ENCODE results near the gene TRIM52. TPM values are rescaled to one million over a fixed set of nuclear protein-coding genes. Genes with fewer than 3 reads are reported as not detected.
"Not testable (repeated sequence)": the region's sequence is repeated elsewhere in the genome, so short reads cannot be mapped to it uniquely, and the experiment has no call there.

The TRIM52 gene
- total and polyA plus RNA-seq, 5 donors from 2014 or later, result 28.0 to 40.3 (median 35.7) TPM

GRCh38 chr5:181209006-181209405 lies 51.9 kb downstream of the TRIM52 start:
- H3K4me3 Mint-ChIP-seq, result peak overlapping the region in 1 of 4 donors; percentile 47

GRCh38 chr5:181207960-181208253 lies 53.0 kb downstream of the TRIM52 start:
- peaks cover 14 to 42% (median 29%) of the 10 kb centered on the region in 4 donors for H3K4me1 Mint-ChIP-seq
- Histone ChIP-seq H3K9me3 (ENCODE audit: control insufficient read depth in 2 of 2, low read length in 2 of 2) (no peaks in the 10 kb centered on the region), H3K27me3 (ENCODE audit: control insufficient read depth, insufficient read depth, low read length) (peaks cover 8% of the 10 kb centered on the region), H3K4me1 (ENCODE audit: control insufficient read depth, insufficient read depth, low read length, poor library complexity, severe bottlenecking) (peaks cover 41% of the 10 kb centered on the region), H3K4me3 (ENCODE audit: low read depth, low read length) (peak overlapping the region; percentile 76), H3K27ac (ENCODE audit: insufficient read depth, low read length, poor library complexity, severe bottlenecking) (peak overlapping the region; percentile 64), H3K36me3 (ENCODE audit: control insufficient read depth, insufficient read depth, low read length) (no peaks in the 10 kb centered on the region)
- DNase-seq, result no peak
- H3K4me3 Mint-ChIP-seq, result peak overlapping the region; percentile 88 to 93 (median 90)
- ATAC-seq (ENCODE audit: low read depth in 2 of 2), result no peak
- H3K9me3 Mint-ChIP-seq, result peaks cover 0 to 9% (median 3%) of the 10 kb centered on the region in 7 donors
- H3K36me3 Mint-ChIP-seq, result peaks cover 7% of the 10 kb centered on the region
- peak overlapping the region; percentile 93 to 98 (median 97) for H3K27ac Mint-ChIP-seq
- peaks cover 47% of the 10 kb centered on the region for H3K27me3 Mint-ChIP-seq

More at GRCh38 chr5:181209006-181209405, 51.9 kb downstream of the TRIM52 start:
- Mint-ChIP-seq H3K27me3 (peaks cover 36% of the 10 kb centered on the region), H3K4me1 (peaks cover 18 to 36% (median 29%) of the 10 kb centered on the region in 4 donors)
- H3K27me3 ChIP-seq (ENCODE audit: control insufficient read depth, insufficient read depth, low read length); DNase-seq; H3K9me3 Mint-ChIP-seq; ATAC-seq (ENCODE audit: low read depth in 2 of 2); H3K36me3 ChIP-seq (ENCODE audit: control insufficient read depth, insufficient read depth, low read length); H3K36me3 Mint-ChIP-seq; H3K4me3 ChIP-seq (ENCODE audit: low read depth, low read length); H3K27ac ChIP-seq (ENCODE audit: insufficient read depth, low read length, poor library complexity, severe bottlenecking); H3K27ac Mint-ChIP-seq; H3K9me3 ChIP-seq (ENCODE audit: control insufficient read depth in 2 of 2, low read length in 2 of 2): not testable (repeated sequence)
- H3K4me1 ChIP-seq (ENCODE audit: control insufficient read depth, insufficient read depth, low read length, poor library complexity, severe bottlenecking), result peaks cover 36% of the 10 kb centered on the region

GRCh38 chr5:181207214-181207959 lies 53.6 kb downstream of the TRIM52 start:
- Histone ChIP-seq H3K9me3 (ENCODE audit: control insufficient read depth in 2 of 2, low read length in 2 of 2) (no peaks in the 10 kb centered on the region), H3K36me3 (ENCODE audit: control insufficient read depth, insufficient read depth, low read length) (no peaks in the 10 kb centered on the region), H3K27ac (ENCODE audit: insufficient read depth, low read length, poor library complexity, severe bottlenecking) (peak overlapping the region; percentile 64), H3K27me3 (ENCODE audit: control insufficient read depth, insufficient read depth, low read length) (peaks cover 8% of the 10 kb centered on the region), H3K4me1 (ENCODE audit: control insufficient read depth, insufficient read depth, low read length, poor library complexity, severe bottlenecking) (peaks cover 41% of the 10 kb centered on the region), H3K4me3 (ENCODE audit: low read depth, low read length) (peak overlapping the region; percentile 76)
- DNase-seq, result peak; percentile 56 to 78 (median 72)
- H3K36me3 Mint-ChIP-seq, result peaks cover 7% of the 10 kb centered on the region
- peaks cover 52% of the 10 kb centered on the region for H3K27me3 Mint-ChIP-seq
- peak overlapping the region; percentile 88 to 93 (median 90) for H3K4me3 Mint-ChIP-seq
- H3K4me1 Mint-ChIP-seq, result peaks cover 14 to 41% (median 29%) of the 10 kb centered on the region in 4 donors
- peaks cover 0 to 9% (median 3%) of the 10 kb centered on the region in 7 donors for H3K9me3 Mint-ChIP-seq
- peak; percentile 48 to 55 for ATAC-seq (ENCODE audit: low read depth in 2 of 2)
- H3K27ac Mint-ChIP-seq, result peak overlapping the region; percentile 93 to 98 (median 97)

- DNase-seq, result peak in 1 of 3 donors; percentile 27
- H3K27me3 Mint-ChIP-seq, result peaks cover 59% of the 10 kb centered on the region
- H3K4me1 Mint-ChIP-seq, result peaks cover 14 to 41% (median 28%) of the 10 kb centered on the region in 4 donors
- Histone ChIP-seq H3K9me3 (ENCODE audit: control insufficient read depth in 2 of 2, low read length in 2 of 2) (no peaks in the 10 kb centered on the region), H3K36me3 (ENCODE audit: control insufficient read depth, insufficient read depth, low read length) (no peaks in the 10 kb centered on the region), H3K4me1 (ENCODE audit: control insufficient read depth, insufficient read depth, low read length, poor library complexity, severe bottlenecking) (peaks cover 41% of the 10 kb centered on the region), H3K4me3 (ENCODE audit: low read depth, low read length) (peak overlapping the region; percentile 81), H3K27ac (ENCODE audit: insufficient read depth, low read length, poor library complexity, severe bottlenecking) (no peak overlapping the region), H3K27me3 (ENCODE audit: control insufficient read depth, insufficient read depth, low read length) (peaks cover 8% of the 10 kb centered on the region)
- peak overlapping the region; percentile 93 to 98 (median 97) for H3K27ac Mint-ChIP-seq
- H3K9me3 Mint-ChIP-seq, result peaks cover 0 to 9% (median 3%) of the 10 kb centered on the region in 7 donors
- peak overlapping the region; percentile 88 to 93 (median 90) for H3K4me3 Mint-ChIP-seq
- no peak for ATAC-seq (ENCODE audit: low read depth in 2 of 2)
- H3K36me3 Mint-ChIP-seq, result peaks cover 7% of the 10 kb centered on the region
Measured at GRCh38 chr5:181205761-181206649, 54.9 kb downstream of the TRIM52 start.

Other genes with a start within 250 kb of the TRIM52 start
- gene BTNL9, start 220.9 kb downstream of the TRIM52 start, total RNA-seq, result not detected
- gene BTNL9, start 220.9 kb downstream of the TRIM52 start, polyA plus RNA-seq, result not detected
- not detected for gene OR2V1, start 130.0 kb downstream of the TRIM52 start, total RNA-seq
- gene OR2V1, start 130.0 kb downstream of the TRIM52 start, polyA plus RNA-seq, result not detected
- not detected for gene OR2V2, start 113.6 kb downstream of the TRIM52 start, total RNA-seq
- not detected for gene OR2V2, start 113.6 kb downstream of the TRIM52 start, polyA plus RNA-seq
- gene TRIM7, start 55.9 kb downstream of the TRIM52 start, total RNA-seq, result 0.72 TPM
- under 1 TPM in 2 of 4 donors, not detected in 2; 0.16 to 0.47 TPM for gene TRIM7, start 55.9 kb downstream of the TRIM52 start, polyA plus RNA-seq
- 40.8 TPM for gene TRIM41, start 37.9 kb downstream of the TRIM52 start, total RNA-seq
- gene TRIM41, start 37.9 kb downstream of the TRIM52 start, polyA plus RNA-seq, result 1 to 10 TPM in 2 of 4 donors, under 1 TPM in 2; 0.67 to 1.6 (median 0.87) TPM
- gene RACK1, start 17.2 kb downstream of the TRIM52 start, total RNA-seq, result 1,838 TPM
- 1,000 to 10,000 TPM; 2,227 to 2,760 (median 2,470) TPM for gene RACK1, start 17.2 kb downstream of the TRIM52 start, polyA plus RNA-seq
- gene OR4F3, start 106.1 kb upstream of the TRIM52 start, total RNA-seq, result not detected
- not detected for gene OR4F3, start 106.1 kb upstream of the TRIM52 start, polyA plus RNA-seq